Epithelial cell of esophagus (primary cell): ENCODE data around the gene NARF.

Experiments
- DNase-seq: peaks from one replicate; pipeline ENCODE4 v3.0.0; 2010; ENCODE audit warnings: low read depth
- H3K4me3 ChIP-seq: 2 replicates; pipeline ENCODE4 v1.5.1; 2011; ENCODE audit warnings: mild to moderate bottlenecking, low read length, control low read depth
- TF ChIP-seq, protein P1 (sequence below): IDR thresholded peaks from 2 replicates; pipeline ENCODE4 v1.5.1; 2011; ENCODE audit warnings: low read depth, mild to moderate bottlenecking, low read length, control low read depth, inconsistent platforms; ENCODE audit not compliant: insufficient read depth; ENCODE audit errors: missing control alignments

Gene NARF

DNA sequence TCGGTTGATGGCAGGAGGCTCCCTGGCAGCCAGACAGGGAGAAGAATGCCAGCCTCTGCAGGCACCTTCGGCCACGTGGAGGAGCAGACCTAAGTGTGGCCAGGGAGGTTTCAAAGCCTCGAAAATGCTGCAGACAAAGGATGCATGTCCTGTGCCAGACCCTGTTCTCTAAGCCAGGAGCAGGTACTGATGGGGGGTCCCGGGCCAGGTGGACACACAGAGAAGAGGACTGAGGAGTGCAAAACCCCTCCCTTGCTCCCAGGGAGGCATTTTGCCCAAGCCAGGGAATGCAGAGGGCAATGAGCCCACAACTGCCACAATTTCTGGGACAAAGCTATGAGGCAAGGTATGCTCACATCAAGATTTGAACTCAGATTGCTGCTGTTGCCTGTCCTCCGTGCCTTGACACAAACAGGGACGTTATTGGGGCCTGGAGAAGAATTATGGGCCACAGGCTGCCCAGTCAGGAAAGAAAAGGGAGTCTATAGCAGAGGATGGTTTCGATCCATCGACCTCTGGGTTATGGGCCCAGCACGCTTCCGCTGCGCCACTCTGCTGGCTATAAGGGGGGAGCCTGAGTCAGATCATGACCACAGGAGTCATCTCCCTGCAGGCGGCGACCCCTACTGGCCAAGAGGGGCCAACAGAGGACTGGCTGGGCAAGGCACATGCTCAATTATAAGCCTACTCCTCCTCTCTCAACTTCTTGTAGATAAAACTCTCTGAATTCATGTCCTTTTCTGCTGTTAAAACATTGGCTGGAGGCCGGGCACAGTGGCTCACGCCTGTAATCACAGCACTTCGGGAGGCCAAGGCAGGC is 35.9 kb downstream of the NARF start:
- TF ChIP-seq, protein P1, sequence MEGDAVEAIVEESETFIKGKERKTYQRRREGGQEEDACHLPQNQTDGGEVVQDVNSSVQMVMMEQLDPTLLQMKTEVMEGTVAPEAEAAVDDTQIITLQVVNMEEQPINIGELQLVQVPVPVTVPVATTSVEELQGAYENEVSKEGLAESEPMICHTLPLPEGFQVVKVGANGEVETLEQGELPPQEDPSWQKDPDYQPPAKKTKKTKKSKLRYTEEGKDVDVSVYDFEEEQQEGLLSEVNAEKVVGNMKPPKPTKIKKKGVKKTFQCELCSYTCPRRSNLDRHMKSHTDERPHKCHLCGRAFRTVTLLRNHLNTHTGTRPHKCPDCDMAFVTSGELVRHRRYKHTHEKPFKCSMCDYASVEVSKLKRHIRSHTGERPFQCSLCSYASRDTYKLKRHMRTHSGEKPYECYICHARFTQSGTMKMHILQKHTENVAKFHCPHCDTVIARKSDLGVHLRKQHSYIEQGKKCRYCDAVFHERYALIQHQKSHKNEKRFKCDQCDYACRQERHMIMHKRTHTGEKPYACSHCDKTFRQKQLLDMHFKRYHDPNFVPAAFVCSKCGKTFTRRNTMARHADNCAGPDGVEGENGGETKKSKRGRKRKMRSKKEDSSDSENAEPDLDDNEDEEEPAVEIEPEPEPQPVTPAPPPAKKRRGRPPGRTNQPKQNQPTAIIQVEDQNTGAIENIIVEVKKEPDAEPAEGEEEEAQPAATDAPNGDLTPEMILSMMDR = peak; percentile 72
- no peak overlapping the region for H3K4me3 ChIP-seq
- peak; percentile 81 for DNase-seq

DNA sequence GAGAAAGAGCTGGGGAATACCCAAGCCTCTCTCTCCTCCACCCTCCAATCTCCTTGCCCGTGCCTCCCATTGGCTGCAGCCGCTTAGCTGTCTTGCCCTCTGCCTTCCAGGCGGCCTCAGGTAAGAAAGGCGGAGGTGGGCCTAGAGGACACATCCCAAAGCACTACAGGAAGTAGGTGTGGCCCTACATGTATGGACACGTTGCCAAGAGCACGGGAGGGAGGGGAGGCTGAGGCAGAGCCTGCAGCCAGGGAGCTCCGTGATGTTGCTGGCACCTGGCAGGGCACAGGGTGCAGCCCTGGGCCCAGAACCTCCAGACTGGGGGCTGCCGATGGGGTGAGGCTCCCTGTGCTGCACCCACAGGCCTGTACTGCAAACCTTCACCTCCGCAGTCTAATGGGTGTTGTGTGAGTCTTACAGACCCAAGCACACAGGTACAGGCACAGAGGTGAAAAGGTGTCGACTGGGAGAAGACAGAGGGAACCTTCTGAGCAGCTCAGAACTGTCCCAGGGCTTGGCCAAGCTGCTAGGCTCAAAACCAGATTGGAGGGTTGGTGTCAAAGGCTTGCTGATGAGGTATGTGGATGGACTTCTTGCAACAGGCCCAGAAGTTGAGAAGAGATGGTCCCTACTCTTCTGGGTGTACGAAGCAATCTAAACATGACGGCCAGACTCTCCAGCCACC is 37.4 kb downstream of the NARF start:
- H3K4me3 ChIP-seq = no peak overlapping the region
- DNase-seq = peak; percentile 95
- TF ChIP-seq, protein P1 = no peak

DNA sequence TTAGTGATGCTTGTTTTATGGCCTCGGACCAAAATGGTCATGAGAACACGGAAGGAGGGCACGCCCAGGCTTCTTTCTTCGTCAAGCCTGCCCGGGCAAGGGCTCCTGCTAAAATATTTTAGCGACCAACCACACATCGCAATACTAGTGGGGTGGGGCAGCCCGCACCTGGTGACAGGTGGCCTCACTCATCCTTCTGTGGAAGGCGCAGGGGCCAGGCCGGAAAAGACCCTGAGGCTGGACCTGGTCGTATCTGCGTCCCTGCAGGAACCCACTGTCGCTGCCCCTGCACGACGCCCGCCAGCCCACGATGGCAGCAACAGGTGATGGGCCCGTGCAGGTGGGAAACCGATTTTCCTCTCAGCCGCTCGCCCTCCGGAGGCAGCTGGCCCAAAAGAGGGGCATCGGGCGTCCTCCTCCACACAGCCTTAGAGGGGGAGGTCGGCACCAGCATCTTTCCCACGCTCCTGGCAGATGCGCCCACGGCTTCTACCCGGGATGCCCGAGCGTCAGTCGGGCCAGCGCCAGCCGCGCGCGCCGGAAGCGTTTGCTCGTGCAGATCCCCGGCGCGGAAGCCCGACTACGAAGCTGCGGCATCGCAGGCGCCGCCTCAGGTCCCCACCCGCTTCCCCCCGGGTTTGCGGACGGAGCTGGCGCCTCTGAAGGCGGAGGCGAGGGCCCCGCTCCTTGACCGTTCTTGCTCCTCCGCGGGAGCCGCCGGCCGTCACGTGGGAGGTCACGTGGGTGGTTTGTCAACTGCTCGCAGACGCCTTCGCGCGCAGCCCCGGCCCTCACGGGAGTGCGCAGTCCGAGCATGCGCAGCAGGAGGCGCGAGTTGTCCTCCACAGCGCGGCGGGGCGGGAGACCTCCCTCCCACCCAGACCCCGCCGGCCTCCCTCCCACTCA is 38.2 kb downstream of the NARF start:
- H3K4me3 ChIP-seq = peak overlapping the region; percentile 46
- TF ChIP-seq, protein P1 = no peak
- peak; percentile 93 for DNase-seq

DNA sequence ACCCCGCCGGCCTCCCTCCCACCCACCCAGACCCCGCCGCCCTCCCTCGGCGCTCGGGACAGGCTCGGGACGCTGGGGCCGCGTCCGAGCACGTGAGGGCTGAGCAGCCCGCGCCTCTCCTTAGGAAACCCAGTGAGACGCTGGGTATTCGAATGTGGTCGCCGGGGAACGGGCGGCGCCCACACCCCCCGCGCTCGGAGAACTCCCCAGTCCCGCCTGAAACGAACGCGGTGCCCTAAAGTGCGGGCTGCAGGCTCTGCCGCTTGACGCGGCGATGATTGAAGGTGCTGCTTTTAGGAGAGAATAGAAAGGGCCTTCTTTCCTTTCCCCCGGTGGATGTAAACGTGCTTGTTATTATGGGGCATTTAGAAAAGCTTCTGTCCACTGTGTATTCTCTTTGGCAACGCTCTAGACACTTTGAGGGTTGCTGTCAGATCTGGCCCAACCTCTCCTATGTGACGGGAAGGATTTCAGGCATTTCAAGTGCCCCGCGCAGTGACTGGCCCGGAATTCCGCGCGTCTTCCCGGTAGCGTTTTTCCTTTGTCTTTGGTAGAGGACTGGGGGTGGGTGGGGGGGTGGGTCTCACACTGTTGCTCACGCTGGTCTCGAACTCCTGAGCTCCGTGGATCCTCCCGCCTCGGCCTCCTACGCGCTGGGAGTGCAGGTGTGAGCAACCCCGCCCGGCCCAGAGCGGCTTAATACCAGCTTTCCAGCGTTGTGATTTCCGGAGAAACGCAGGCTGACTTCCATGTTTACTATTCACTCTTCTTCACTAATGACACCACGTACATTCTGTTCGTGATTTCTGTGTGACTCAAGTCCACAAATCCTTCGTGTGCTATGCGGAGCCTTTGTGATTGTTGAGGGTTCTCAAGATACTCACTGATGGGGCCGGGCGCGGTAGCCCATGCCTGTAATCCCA is 39.2 kb downstream of the NARF start:
- peak overlapping the region; percentile 40 for H3K4me3 ChIP-seq
- peak; percentile 50 for DNase-seq
- TF ChIP-seq, protein P1 = no peak

DNA sequence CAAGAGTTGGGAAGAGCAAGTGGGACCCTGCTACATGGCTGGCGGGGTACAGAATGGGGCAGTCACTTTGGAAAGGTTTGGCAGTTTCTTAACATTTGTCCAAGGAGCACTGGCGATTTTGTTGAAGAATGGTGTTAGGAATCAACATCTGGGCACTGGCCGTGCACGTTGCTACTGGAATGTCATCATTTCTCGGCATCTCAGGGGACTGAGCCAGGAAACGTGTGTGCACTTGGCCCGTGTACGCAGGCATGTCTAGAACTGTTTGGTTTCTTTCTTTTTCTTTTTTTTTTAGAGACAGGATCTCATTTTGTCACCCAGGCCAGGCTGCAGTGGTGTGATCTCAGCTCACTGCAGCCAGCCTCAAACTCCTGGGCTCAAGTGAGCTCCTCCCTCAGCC is 43.7 kb downstream of the NARF start:
- TF ChIP-seq, protein P1 = no peak
- no peak overlapping the region for H3K4me3 ChIP-seq
- DNase-seq = peak; percentile 90

DNA sequence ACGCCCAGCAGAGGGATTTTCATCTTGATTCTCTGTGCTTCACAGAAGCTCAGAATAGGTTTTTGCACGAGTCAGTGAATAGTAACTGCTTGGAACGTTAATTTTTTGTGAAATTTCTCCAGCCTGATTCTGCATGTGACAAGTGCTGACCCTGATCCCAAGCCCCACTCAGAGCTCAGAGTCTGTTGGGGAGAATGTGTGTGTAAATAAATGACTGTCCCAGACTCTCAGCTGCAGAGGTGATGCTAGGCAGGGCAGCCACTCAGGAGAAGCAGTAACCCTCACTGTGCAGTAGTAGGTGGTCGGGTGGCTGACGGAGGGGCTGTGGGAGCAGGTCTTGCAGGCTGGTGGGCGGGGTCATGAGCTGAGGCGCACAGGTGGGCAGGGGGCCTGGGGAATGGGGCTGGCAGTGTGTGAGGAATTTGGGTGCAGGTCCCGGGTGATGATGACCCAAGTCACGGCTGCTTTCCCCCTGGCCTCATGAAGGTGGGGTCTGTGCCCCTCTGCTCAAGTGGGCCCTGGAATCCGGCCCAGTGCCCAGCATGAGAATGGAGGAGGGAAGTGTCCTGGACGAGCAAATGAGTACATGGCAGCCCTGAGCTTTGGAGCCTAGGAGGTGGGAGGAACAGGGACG is 44.7 kb downstream of the NARF start:
- no peak overlapping the region for H3K4me3 ChIP-seq
- DNase-seq = no peak
- TF ChIP-seq, protein P1 = no peak
